ENCODE measurements around the gene FZD8. TPM values are rescaled to one million over a fixed set of nuclear protein-coding genes. Genes with fewer than 3 reads are reported as not detected.

The FZD8 gene
- total RNA-seq, 1 experiment from 2014 or later = 50.5 TPM

- Histone ChIP-seq H3K9me3 (ENCODE audit: low read depth, low read length, poor library complexity, severe bottlenecking) (no peaks in the 10 kb centered on the region), H3K4me1 (ENCODE audit: insufficient read depth, low read length, poor library complexity, severe bottlenecking) (peaks cover 3% of the 10 kb centered on the region), H3K27ac (ENCODE audit: low read depth, low read length, poor library complexity, severe bottlenecking) (no peak overlapping the region), H3K27me3 (replicated peaks; ENCODE audit: insufficient read depth, low read depth, low read length, poor library complexity) (no peaks in the 10 kb centered on the region), H3K36me3 (ENCODE audit: insufficient read depth, low read length, poor library complexity, severe bottlenecking) (no peaks in the 10 kb centered on the region), H3K4me3 (ENCODE audit: low read depth, low read length, poor library complexity, severe bottlenecking) (no peak overlapping the region)
- peak; percentile 66 for DNase-seq (ENCODE audit: low spot score)
- ChIA-PET POLR2A (ENCODE audit: low non-redundant PET) (interaction anchor here (0.7 kb wide), 1 partner anchor 11 kb away, joined by 5 read pairs; no protein-coding TSS in a partner anchor), CTCF (interaction anchor here (0.6 to 1.8 kb wide), 7 partner anchors 14 to 1882 kb away, joined by 3 to 14 read pairs (median 3); no protein-coding TSS in a partner anchor)
- BruUV-seq (replicated peaks) = no TSS peak
- intact Hi-C loops (cut with micrococcal nuclease; ENCODE audit: unreplicated experiment) = loop anchor here (5.0 kb wide), 1 partner anchor 1264 kb away; no protein-coding TSS in a partner anchor
- TF ChIP-seq EZH2 (IDR thresholded peaks at IDR 0.05; ENCODE audit: borderline replicate concordance, low read depth, low read length, poor library complexity, severe bottlenecking) = no peak
- TF ChIP-seq, protein P1, sequence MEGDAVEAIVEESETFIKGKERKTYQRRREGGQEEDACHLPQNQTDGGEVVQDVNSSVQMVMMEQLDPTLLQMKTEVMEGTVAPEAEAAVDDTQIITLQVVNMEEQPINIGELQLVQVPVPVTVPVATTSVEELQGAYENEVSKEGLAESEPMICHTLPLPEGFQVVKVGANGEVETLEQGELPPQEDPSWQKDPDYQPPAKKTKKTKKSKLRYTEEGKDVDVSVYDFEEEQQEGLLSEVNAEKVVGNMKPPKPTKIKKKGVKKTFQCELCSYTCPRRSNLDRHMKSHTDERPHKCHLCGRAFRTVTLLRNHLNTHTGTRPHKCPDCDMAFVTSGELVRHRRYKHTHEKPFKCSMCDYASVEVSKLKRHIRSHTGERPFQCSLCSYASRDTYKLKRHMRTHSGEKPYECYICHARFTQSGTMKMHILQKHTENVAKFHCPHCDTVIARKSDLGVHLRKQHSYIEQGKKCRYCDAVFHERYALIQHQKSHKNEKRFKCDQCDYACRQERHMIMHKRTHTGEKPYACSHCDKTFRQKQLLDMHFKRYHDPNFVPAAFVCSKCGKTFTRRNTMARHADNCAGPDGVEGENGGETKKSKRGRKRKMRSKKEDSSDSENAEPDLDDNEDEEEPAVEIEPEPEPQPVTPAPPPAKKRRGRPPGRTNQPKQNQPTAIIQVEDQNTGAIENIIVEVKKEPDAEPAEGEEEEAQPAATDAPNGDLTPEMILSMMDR (conservative IDR thresholded peaks at IDR 0.05; ENCODE audit: low read depth, low read length) = peak; percentile 63
These were observed 28.4 kb downstream of the FZD8 start for GRCh38 chr10:35613597-35614226.

- H3K4me1 ChIP-seq (ENCODE audit: insufficient read depth, low read length, poor library complexity, severe bottlenecking) = peaks cover 3% of the 10 kb centered on the region
- no peak overlapping the region for H3K4me3 ChIP-seq (ENCODE audit: low read depth, low read length, poor library complexity, severe bottlenecking)
- H3K27ac ChIP-seq (ENCODE audit: low read depth, low read length, poor library complexity, severe bottlenecking) = no peak overlapping the region
- BruUV-seq (replicated peaks) = no TSS peak
- TF ChIP-seq, protein P1 (conservative IDR thresholded peaks at IDR 0.05; ENCODE audit: low read depth, low read length) = no peak
- intact Hi-C loops (cut with micrococcal nuclease; ENCODE audit: unreplicated experiment) = loop anchor here (5.0 kb wide), 1 partner anchor 1264 kb away; no protein-coding TSS in a partner anchor
- ChIA-PET CTCF (interaction anchor here (0.5 to 1.8 kb wide), 3 partner anchors 22 to 1166 kb away, joined by 3 to 12 read pairs (median 5); no protein-coding TSS in a partner anchor), POLR2A (ENCODE audit: low non-redundant PET) (no interaction called here)
- no peaks in the 10 kb centered on the region for H3K27me3 ChIP-seq (replicated peaks; ENCODE audit: insufficient read depth, low read depth, low read length, poor library complexity)
- no peaks in the 10 kb centered on the region for H3K9me3 ChIP-seq (ENCODE audit: low read depth, low read length, poor library complexity, severe bottlenecking)
- no peaks in the 10 kb centered on the region for H3K36me3 ChIP-seq (ENCODE audit: insufficient read depth, low read length, poor library complexity, severe bottlenecking)
- no peak for DNase-seq (ENCODE audit: low spot score)
These were observed 29.0 kb downstream of the FZD8 start for GRCh38 chr10:35613107-35613440.

DNA sequence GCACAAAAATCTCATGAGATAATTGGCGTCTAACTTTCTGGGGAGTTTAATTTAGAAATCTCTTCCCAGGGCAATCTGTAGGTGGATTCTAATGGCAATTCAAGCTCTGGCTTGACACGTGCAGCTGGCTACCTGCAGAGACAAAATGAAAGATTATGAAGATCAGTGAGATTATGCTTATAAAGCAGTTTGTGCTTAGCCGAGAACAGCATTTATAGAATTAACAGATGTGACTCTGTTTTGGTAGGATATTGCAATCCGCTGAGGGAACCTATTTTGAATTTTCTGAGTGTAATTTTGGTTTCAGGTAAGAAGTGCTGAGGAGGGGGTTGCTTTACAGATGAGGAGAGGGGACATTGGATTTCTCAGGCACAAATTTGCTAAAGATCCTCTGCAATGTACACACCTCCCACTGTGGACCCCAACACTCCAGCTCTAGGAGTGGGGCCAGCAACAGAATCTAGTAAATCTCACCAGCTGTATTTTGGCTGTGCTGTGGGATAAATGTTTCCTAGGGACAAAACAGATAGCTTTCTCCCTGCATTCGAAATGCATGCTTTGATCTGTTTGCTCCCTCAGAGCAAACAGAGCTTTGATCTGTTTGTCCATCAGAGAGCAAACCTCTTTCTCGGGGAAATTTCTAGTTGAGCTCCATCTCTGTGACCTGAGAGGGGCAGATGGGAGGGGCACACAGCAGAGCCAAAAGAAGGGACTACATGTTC, 29.6 kb downstream of the FZD8 start:
- H3K27ac ChIP-seq (ENCODE audit: low read depth, low read length, poor library complexity, severe bottlenecking) = no peak overlapping the region
- H3K9me3 ChIP-seq (ENCODE audit: low read depth, low read length, poor library complexity, severe bottlenecking) = no peaks in the 10 kb centered on the region
- H3K4me3 ChIP-seq (ENCODE audit: low read depth, low read length, poor library complexity, severe bottlenecking) = no peak overlapping the region
- H3K4me1 ChIP-seq (ENCODE audit: insufficient read depth, low read length, poor library complexity, severe bottlenecking) = peaks cover 3% of the 10 kb centered on the region
- POLR2A ChIA-PET (ENCODE audit: low non-redundant PET) = no interaction called here
- no peaks in the 10 kb centered on the region for H3K27me3 ChIP-seq (replicated peaks; ENCODE audit: insufficient read depth, low read depth, low read length, poor library complexity)
- intact Hi-C loops (cut with micrococcal nuclease; ENCODE audit: unreplicated experiment) = loop anchor here (5.0 kb wide), 1 partner anchor 1265 kb away; no protein-coding TSS in a partner anchor
- no peaks in the 10 kb centered on the region for H3K36me3 ChIP-seq (ENCODE audit: insufficient read depth, low read length, poor library complexity, severe bottlenecking)
- no peak for TF ChIP-seq EZH2 (IDR thresholded peaks at IDR 0.05; ENCODE audit: borderline replicate concordance, low read depth, low read length, poor library complexity, severe bottlenecking)
- TF ChIP-seq, protein P1 (conservative IDR thresholded peaks at IDR 0.05; ENCODE audit: low read depth, low read length) = no peak
- no peak for DNase-seq (ENCODE audit: low spot score)
- BruUV-seq (replicated peaks) = no TSS peak
- CTCF ChIA-PET = interaction anchor here (0.5 to 1.8 kb wide), 2 partner anchors 24 to 1167 kb away, joined by 3 to 12 read pairs; no protein-coding TSS in a partner anchor

All from A673 (cell line).